Peyer's patch (tissue), 4 donors: ENCODE data around the gene JPT2. TPM values are rescaled to one million over a fixed set of nuclear protein-coding genes. Genes with fewer than 3 reads are reported as not detected.
A peak's percentile ranks its signal among the peaks of the same experiment; 100 is the strongest.

Experiments used
- DNase-seq, 3 donors: peaks; one replicate each; pipeline ENCODE4 v3.0.0-alpha.2; 2017 to 2019
- H3K27ac ChIP-seq, 4 donors: fragments of 200-600 bp; sonication (generic); one replicate each; pipeline ENCODE4 v1.5.1; 2016 to 2019
- H3K27me3 ChIP-seq, 2 donors: fragments of 200-600 bp; sonication (generic); one replicate each; pipeline ENCODE4 v1.5.1; 2019
- H3K36me3 ChIP-seq, 3 donors: fragments of 200-600 bp; sonication (generic); one replicate each; pipeline ENCODE4 v1.5.1; 2016 to 2019
- H3K4me1 ChIP-seq, 4 donors: fragments of 200-600 bp; sonication (generic); one replicate each; pipeline ENCODE4 v1.5.1; 2016 to 2019
- H3K4me3 ChIP-seq, 4 donors: fragments of 200-600 bp; sonication (generic); 1 replicate in 3 of 4; 2 replicates in 1 of 4; pipeline ENCODE4 v1.5.1; 2016 to 2019; ENCODE audit warnings: mild to moderate bottlenecking in 1 of 4
- H3K9me3 ChIP-seq, 4 donors: fragments of 200-600 bp; sonication (generic); one replicate each; pipeline ENCODE4 v1.5.1; 2016 to 2019; ENCODE audit warnings: mild to moderate bottlenecking in 1 of 4
- CTCF ChIP-seq, 6 experiments: fragments of 450-650 bp in 4 of 6; fragments of 200-600 bp in 2 of 6; sonication (generic) in 1 of 6; IDR thresholded peaks; one replicate each; pipeline ENCODE4 v1.5.1; 2017 to 2019; ENCODE audit warnings: antibody characterized with exemption in 6 of 6, mild to moderate bottlenecking in 3 of 6, moderate library complexity in 1 of 6
- POLR2A ChIP-seq, 2 donors: fragments of 450-650 bp; IDR thresholded peaks; one replicate each; pipeline ENCODE4 v1.5.1; 2017; ENCODE audit warnings: antibody characterized with exemption in 2 of 2, mild to moderate bottlenecking in 2 of 2, moderate library complexity in 2 of 2
- total RNA-seq, 4 donors: library from RNA; depleted of rRNA; stranded (reverse); fragments of >200 nt; gene quantifications; one replicate each; pipeline ENCODE4 v1.1.0, GENCODE V29; 2016

JPT2 gene
- total RNA-seq, 4 donors from 2014 or later, result 22.7 to 32.3 (median 25.0) TPM

- Histone ChIP-seq H3K4me3 (no peak overlapping the region), H3K9me3 (no peaks in the 10 kb centered on the region), H3K4me1 (no peaks in the 10 kb centered on the region), H3K27ac (no peak overlapping the region), H3K27me3 (no peaks in the 10 kb centered on the region), H3K36me3 (peaks cover 0 to 48% (median 0%) of the 10 kb centered on the region in 3 donors)
- DNase-seq, result no peak
- TF ChIP-seq CTCF (IDR thresholded peaks at IDR 0.05) (no peak), POLR2A (IDR thresholded peaks at IDR 0.05) (no peak)
Observed at GRCh38 chr16:1651974-1652312, 26.1 kb upstream of the JPT2 start.

GRCh38 chr16:1653023-1653422 is 25.1 kb upstream of the JPT2 start:
- H3K9me3 ChIP-seq, result no peaks in the 10 kb centered on the region
- no peaks in the 10 kb centered on the region for H3K27me3 ChIP-seq
- H3K27ac ChIP-seq, result no peak overlapping the region
- no peak for TF ChIP-seq POLR2A (IDR thresholded peaks at IDR 0.05)
- TF ChIP-seq CTCF (IDR thresholded peaks at IDR 0.05), result no peak
- no peaks in the 10 kb centered on the region for H3K4me1 ChIP-seq
- DNase-seq, result no peak
- peaks cover 0 to 59% (median 0%) of the 10 kb centered on the region in 3 donors for H3K36me3 ChIP-seq
- H3K4me3 ChIP-seq, result no peak overlapping the region

GRCh38 chr16:1654505-1655268 is 23.4 kb upstream of the JPT2 start:
- Histone ChIP-seq H3K36me3 (peaks cover 0 to 71% (median 0%) of the 10 kb centered on the region in 3 donors), H3K4me3 (no peak overlapping the region), H3K9me3 (no peaks in the 10 kb centered on the region), H3K4me1 (no peaks in the 10 kb centered on the region), H3K27ac (no peak overlapping the region), H3K27me3 (no peaks in the 10 kb centered on the region)
- TF ChIP-seq CTCF (IDR thresholded peaks at IDR 0.05), result no peak
- no peak for TF ChIP-seq POLR2A (IDR thresholded peaks at IDR 0.05)
- no peak for DNase-seq

GRCh38 chr16:1655269-1655807 is 22.7 kb upstream of the JPT2 start:
- Histone ChIP-seq H3K27me3 (no peaks in the 10 kb centered on the region), H3K27ac (no peak overlapping the region), H3K4me3 (no peak overlapping the region), H3K36me3 (peaks cover 0 to 78% (median 0%) of the 10 kb centered on the region in 3 donors), H3K9me3 (no peaks in the 10 kb centered on the region), H3K4me1 (no peaks in the 10 kb centered on the region)
- peak in 3 of 6 experiments; percentile 34 to 38 (median 36) for TF ChIP-seq CTCF (IDR thresholded peaks at IDR 0.05)
- TF ChIP-seq POLR2A (IDR thresholded peaks at IDR 0.05), result no peak
- peak in 2 of 3 donors; percentile 56 to 65 for DNase-seq

GRCh38 chr16:1655909-1656807 is 21.9 kb upstream of the JPT2 start:
- Histone ChIP-seq H3K4me1 (no peaks in the 10 kb centered on the region), H3K27ac (no peak overlapping the region), H3K9me3 (no peaks in the 10 kb centered on the region), H3K27me3 (no peaks in the 10 kb centered on the region), H3K4me3 (no peak overlapping the region), H3K36me3 (peaks cover 0 to 86% (median 0%) of the 10 kb centered on the region in 3 donors)
- no peak for DNase-seq
- TF ChIP-seq CTCF (IDR thresholded peaks at IDR 0.05), result no peak
- no peak for TF ChIP-seq POLR2A (IDR thresholded peaks at IDR 0.05)
